Kidney (tissue), 14 donors: ENCODE results near the gene PTPRJ. TPM values are rescaled to one million over a fixed set of nuclear protein-coding genes. Genes with fewer than 3 reads are reported as not detected.

ENCODE experiments used
- DNase-seq, 5 donors: peaks; one replicate each; pipeline ENCODE4 v3.0.0-alpha.2; 2013 to 2020
- FAIRE-seq: peaks from 2 replicates; lab custom pipeline; 2012; peaks lifted over from hg19 to GRCh38; lab: Jason Lieb, UNC
- H3K27ac ChIP-seq, 2 donors: one replicate each; pipeline ENCODE4 v1.7.0; 2013; ENCODE audit warnings: low read depth in 2 of 2, low read length in 2 of 2, inconsistent platforms in 1 of 2
- H3K27me3 ChIP-seq: one replicate; pipeline ENCODE4 v1.7.1; 2013; ENCODE audit warnings: low read length, inconsistent platforms; ENCODE audit not compliant: control insufficient read depth, insufficient read depth
- H3K36me3 ChIP-seq, 3 donors: one replicate each; pipeline versions ENCODE4 v1.7.0 to v1.7.1; 2013; ENCODE audit warnings: low read length in 3 of 3, control low read depth in 1 of 3, inconsistent platforms in 1 of 3; ENCODE audit not compliant: insufficient read depth in 3 of 3, control insufficient read depth in 2 of 3
- H3K4me1 ChIP-seq, 3 donors: one replicate each; pipeline versions ENCODE4 v1.7.0 to v1.7.1; 2013; ENCODE audit warnings: low read length in 3 of 3, inconsistent platforms in 1 of 3, low read depth in 1 of 3; ENCODE audit not compliant: control insufficient read depth in 2 of 3, insufficient read depth in 2 of 3
- H3K4me3 ChIP-seq, 3 donors: one replicate each; pipeline versions ENCODE4 v1.7.0 to v1.8.1; 2013; ENCODE audit warnings: low read length in 3 of 3, control low read depth in 1 of 3, inconsistent platforms in 1 of 3
- H3K9ac ChIP-seq, 3 donors: one replicate each; pipeline versions ENCODE4 v1.7.0 to v1.7.1; 2013; ENCODE audit warnings: low read length in 3 of 3, control low read depth in 1 of 3, inconsistent platforms in 1 of 3
- H3K9me3 ChIP-seq, 3 donors: one replicate each; pipeline versions ENCODE4 v1.7.0 to v1.7.1; 2013; ENCODE audit warnings: low read length in 3 of 3, control low read depth in 1 of 3, inconsistent platforms in 1 of 3; ENCODE audit not compliant: control insufficient read depth in 2 of 3, insufficient read depth in 1 of 3
- intact Hi-C: fragments of 100-400 bp; cut with DNase I; formaldehyde crosslinking; loops from one replicate; pipeline ENCODE4 v1.11.1; 2022
- polyA plus RNA-seq: library from polyadenylated mRNA; stranded (reverse); fragments of 350-450 nt; fragmentation: Illumina TruSeq; extraction: RNeasy Lipid Tissue Mini Kit (QIAGEN cat#74804); gene quantifications from one replicate; pipeline ENCODE4 v1.2.3, GENCODE V29; 2014; ENCODE audit warnings: low read depth, low replicate concordance; ENCODE audit not compliant: insufficient read depth
- total RNA-seq: library from RNA; stranded (reverse); fragmentation: NEBNext Ultra II Directional; extraction: Animal tissue kit (Norgen Biotek cat#: 25700); gene quantifications from one replicate; pipeline ENCODE4 v1.2.1, GENCODE V29; 2021
- TF ChIP-seq, protein P1 (sequence below): IDR thresholded peaks from 3 replicates; pipeline ENCODE4 v1.5.1; 2012; ENCODE audit warnings: mild to moderate bottlenecking, moderate library complexity, borderline replicate concordance; ENCODE audit not compliant: insufficient read depth; ENCODE audit errors: extremely low read depth
- donor health status: control.
- donor health status: control.
- donor health status: control.
- donor health status: control.
- donor health status: control.
- donor health status: DM: yes; HTN: yes; CAD: no.
- donor health status: Normal renal cell carcinoma (clear cell type).

The PTPRJ gene
- total and polyA plus RNA-seq, 2 donors from 2014 or later, result 9.2 to 80.5 TPM

DNA sequence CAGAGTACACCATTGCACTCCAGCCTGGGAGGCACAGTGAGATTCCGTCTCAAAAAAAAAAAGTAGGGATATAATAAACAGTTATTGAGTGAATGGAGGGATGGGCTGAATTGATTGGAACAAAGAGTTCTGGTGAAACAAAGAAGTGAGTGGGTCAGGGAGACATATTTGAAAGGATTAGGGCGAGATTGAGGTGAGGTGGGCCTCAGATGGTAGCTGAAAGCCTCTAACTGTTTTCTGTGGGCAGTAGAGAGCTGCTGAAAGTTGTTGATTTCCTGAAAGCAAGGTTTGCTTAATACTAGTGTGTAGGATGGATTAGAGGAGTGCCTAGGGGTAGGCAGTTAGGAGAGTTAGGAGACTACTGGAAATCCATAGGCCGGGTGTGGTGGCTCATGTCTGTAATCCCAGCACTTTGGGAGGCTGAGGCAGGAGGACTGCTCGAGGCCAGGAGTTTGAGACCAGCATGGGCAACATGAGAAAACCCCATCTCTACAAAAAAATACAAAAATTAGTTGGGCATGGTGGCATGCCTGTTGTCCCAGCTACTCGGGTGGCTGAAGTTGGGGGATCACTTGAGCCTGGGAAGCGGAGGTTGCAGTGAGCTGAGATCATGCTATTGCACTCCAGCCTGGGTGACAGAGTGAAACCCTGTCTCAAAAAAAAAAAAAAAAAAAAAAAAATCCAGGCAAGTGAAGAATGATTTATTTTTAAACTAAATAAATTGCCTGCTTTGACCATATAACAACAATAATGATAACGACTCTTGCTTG lies 41.4 kb upstream of the PTPRJ start:
- FAIRE-seq (no peak), DNase-seq (no peak)
- H3K4me3 ChIP-seq, result no peak overlapping the region
- H3K36me3 ChIP-seq, result no peaks in the 10 kb centered on the region
- no peaks in the 10 kb centered on the region for H3K4me1 ChIP-seq
- TF ChIP-seq, protein P1, sequence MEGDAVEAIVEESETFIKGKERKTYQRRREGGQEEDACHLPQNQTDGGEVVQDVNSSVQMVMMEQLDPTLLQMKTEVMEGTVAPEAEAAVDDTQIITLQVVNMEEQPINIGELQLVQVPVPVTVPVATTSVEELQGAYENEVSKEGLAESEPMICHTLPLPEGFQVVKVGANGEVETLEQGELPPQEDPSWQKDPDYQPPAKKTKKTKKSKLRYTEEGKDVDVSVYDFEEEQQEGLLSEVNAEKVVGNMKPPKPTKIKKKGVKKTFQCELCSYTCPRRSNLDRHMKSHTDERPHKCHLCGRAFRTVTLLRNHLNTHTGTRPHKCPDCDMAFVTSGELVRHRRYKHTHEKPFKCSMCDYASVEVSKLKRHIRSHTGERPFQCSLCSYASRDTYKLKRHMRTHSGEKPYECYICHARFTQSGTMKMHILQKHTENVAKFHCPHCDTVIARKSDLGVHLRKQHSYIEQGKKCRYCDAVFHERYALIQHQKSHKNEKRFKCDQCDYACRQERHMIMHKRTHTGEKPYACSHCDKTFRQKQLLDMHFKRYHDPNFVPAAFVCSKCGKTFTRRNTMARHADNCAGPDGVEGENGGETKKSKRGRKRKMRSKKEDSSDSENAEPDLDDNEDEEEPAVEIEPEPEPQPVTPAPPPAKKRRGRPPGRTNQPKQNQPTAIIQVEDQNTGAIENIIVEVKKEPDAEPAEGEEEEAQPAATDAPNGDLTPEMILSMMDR, result no peak
- intact Hi-C loops, result no loop called here
- H3K9me3 ChIP-seq, result no peaks in the 10 kb centered on the region
- H3K27ac ChIP-seq, result no peak overlapping the region
- H3K9ac ChIP-seq, result no peak overlapping the region
- no peaks in the 10 kb centered on the region for H3K27me3 ChIP-seq

DNA sequence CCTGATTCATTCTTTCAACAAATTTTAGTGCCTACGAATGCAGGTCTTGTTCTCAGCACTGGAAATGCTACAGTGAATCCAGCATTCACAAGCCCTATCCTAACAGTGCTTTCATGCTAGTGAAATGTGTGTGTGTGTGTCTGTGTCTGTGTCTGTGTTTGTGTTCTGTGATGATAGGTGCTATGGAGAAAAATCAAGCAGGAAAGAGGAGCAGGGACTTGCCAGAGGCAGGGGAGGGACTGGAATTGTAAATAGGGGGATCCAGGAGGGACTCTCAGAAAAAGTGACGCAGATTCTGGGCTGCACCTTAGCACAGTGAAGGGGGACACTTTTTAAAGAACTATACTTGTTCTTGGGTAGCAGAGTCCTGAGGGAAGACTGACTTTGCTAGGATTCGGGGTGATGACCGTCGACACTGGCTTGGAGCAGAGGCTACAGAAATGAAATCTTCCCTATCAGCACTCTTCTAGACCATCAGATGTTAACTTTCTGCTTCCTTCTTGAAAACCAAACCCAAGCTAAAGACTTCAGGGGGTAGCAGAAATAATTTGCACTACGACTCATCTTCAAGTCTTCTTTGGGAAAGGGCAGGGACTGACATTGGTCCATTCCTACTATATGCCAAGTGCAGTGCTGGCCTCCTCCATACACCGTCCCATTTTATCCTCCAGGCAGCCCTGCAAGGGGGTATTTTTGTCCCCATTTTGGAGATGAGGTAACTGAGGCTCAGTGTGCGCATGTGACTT lies 39.3 kb upstream of the PTPRJ start:
- FAIRE-seq (no peak), DNase-seq (no peak)
- H3K9ac ChIP-seq, result no peak overlapping the region
- intact Hi-C loops, result no loop called here
- TF ChIP-seq, protein P1, result no peak
- no peaks in the 10 kb centered on the region for H3K36me3 ChIP-seq
- H3K27ac ChIP-seq, result no peak overlapping the region
- no peaks in the 10 kb centered on the region for H3K4me1 ChIP-seq
- H3K4me3 ChIP-seq, result no peak overlapping the region
- no peaks in the 10 kb centered on the region for H3K9me3 ChIP-seq
- H3K27me3 ChIP-seq, result no peaks in the 10 kb centered on the region

DNA sequence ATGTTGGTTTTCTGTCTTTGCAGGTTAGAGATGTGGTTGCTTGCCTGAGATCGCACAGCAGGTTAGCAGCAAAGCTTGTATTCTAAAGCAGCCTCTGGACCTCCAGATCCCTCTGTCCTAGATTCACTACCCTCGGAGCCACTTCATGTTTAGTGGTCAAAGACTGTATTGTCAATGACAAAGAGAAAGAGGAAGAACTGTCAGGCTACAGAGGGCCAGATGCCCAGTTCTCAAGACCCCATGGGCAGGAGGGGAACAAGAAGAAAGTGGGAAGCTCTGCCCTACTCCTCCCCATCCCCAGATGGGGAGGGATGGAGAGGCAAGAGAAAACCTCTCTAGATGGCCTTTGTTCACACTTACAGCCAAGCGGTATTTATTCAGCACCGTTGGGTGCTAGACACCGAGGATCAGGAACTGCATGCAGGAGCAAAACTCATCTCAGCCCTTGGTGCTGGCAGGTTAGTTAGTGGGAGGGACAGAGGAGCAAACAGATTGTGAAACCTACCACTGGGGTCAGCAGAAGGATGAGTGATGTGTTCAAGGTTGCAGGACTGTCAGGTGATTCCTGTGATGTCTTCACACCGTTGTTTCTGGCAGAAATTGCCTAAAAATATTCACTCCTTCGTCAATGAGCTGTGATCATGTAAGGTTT lies 38.3 kb upstream of the PTPRJ start:
- Histone ChIP-seq H3K27ac (no peak overlapping the region), H3K4me1 (peaks cover 0 to 5% (median 0%) of the 10 kb centered on the region in 3 donors), H3K4me3 (no peak overlapping the region), H3K9ac (no peak overlapping the region), H3K36me3 (no peaks in the 10 kb centered on the region), H3K27me3 (no peaks in the 10 kb centered on the region), H3K9me3 (no peaks in the 10 kb centered on the region)
- intact Hi-C loops, result no loop called here
- DNase-seq (no peak), FAIRE-seq (no peak)
- TF ChIP-seq, protein P1, result no peak
